Gastroesophageal sphincter (tissue), 4 donors: Measurements from ENCODE around the gene PPP1R14C. TPM values are rescaled to one million over a fixed set of nuclear protein-coding genes. Genes with fewer than 3 reads are reported as not detected.
A peak's percentile ranks its signal among the peaks of the same experiment; 100 is the strongest.

Experiments
- ATAC-seq: fragments of 150-250 bp; one replicate; pipeline ENCODE4 v1.9.1; 2016; ENCODE audit warnings: mild to moderate bottlenecking, moderate library complexity
- H3K27ac ChIP-seq, 4 donors: fragments of 200-600 bp; sonication (generic) in 3 of 4; 1 replicate in 3 of 4; 2 replicates in 1 of 4; pipeline ENCODE4 v1.5.1; 2016 to 2019
- H3K27me3 ChIP-seq: fragments of 200-600 bp; sonication (generic); one replicate; pipeline ENCODE4 v1.5.1; 2019
- H3K36me3 ChIP-seq, 2 donors: fragments of 200-600 bp; sonication (generic); one replicate each; pipeline ENCODE4 v1.5.1; 2019; ENCODE audit warnings: control low read depth in 1 of 2
- H3K4me1 ChIP-seq, 3 donors: fragments of 200-600 bp; sonication (generic); 1 replicate in 2 of 3; 2 replicates in 1 of 3; pipeline ENCODE4 v1.5.1; 2016 to 2019; ENCODE audit warnings: control low read depth in 2 of 3
- H3K4me3 ChIP-seq, 2 donors: fragments of 200-600 bp; sonication (generic); one replicate each; pipeline ENCODE4 v1.5.1; 2019; ENCODE audit warnings: mild to moderate bottlenecking in 1 of 2, moderate library complexity in 1 of 2
- H3K9me3 ChIP-seq, 3 donors: fragments of 200-600 bp; sonication (generic); one replicate each; pipeline ENCODE4 v1.5.1; 2017 to 2019; ENCODE audit warnings: control low read depth in 2 of 3
- EP300 ChIP-seq: sonication (generic); formaldehyde crosslinking; IDR thresholded peaks from one replicate; pipeline ENCODE4 v1.6.1; 2017; ENCODE audit warnings: antibody characterized with exemption, mild to moderate bottlenecking
- POLR2A ChIP-seq, 2 donors: fragments of 450-650 bp; IDR thresholded peaks; one replicate each; pipeline ENCODE4 v1.6.1; 2017; ENCODE audit warnings: antibody characterized with exemption in 2 of 2, mild to moderate bottlenecking in 2 of 2, moderate library complexity in 1 of 2
- POLR2AphosphoS5 ChIP-seq: sonication (generic); formaldehyde crosslinking; IDR thresholded peaks from one replicate; pipeline ENCODE4 v1.6.1; 2017; ENCODE audit warnings: antibody characterized with exemption
- WGBS, 2 donors: methylation state at CpG; one replicate each; pipeline ENCODE4 v1.1.5; 2018; ENCODE audit warnings: low coverage in 1 of 2; 5-methylcytosine and 5-hydroxymethylcytosine counted together
- total RNA-seq, 4 donors: library from RNA; depleted of rRNA; stranded (reverse); fragments of >200 nt; gene quantifications; one replicate each; pipeline ENCODE4 v1.1.0, GENCODE V29; 2016
- TF ChIP-seq, protein P1 (sequence below), 4 experiments: fragments of 200-600 bp in 2 of 4; fragments of 450-650 bp in 2 of 4; sonication (generic) in 1 of 4; IDR thresholded peaks; one replicate each; pipeline ENCODE4 v1.5.1; 2017 to 2019; ENCODE audit warnings: antibody characterized with exemption in 4 of 4, mild to moderate bottlenecking in 2 of 4, moderate library complexity in 2 of 4

PPP1R14C gene
- total RNA-seq, 4 donors from 2014 or later: 0.12 to 1.5 TPM; not detected in 2

DNA sequence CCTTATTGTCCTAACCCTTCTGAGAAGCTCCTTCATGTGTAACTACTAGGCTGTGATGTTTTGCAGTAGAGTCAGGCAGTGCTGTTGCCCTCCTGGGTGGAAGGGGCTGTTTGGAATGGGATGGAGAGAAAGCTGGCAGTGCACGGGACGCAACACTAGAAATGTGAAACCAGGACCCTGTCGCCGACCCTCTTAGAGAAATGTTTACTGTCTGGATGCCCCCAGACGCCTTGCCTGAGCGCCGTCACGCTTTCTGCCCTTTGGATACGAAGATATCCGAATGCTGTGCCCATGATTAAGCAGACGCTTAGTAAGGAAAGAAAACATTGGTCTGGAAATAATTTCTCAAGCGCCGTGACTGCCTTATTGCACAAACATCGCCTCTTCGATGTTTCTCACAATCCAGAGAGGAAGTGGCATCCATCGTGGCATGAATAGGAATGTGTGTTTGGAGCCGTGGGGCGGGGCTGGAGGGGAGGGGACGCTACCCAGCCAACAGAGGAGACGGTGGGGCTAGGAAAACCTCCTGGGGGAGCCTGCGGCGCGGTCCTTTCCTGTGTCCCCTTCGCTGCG, 661 bp upstream of the PPP1R14C start:
- Histone ChIP-seq H3K4me3 (peak overlapping the region in 1 of 2 donors; percentile 50), H3K27me3 (peaks cover 86% of the 10 kb centered on the region), H3K27ac (no peak overlapping the region), H3K36me3 (no peaks in the 10 kb centered on the region), H3K4me1 (peaks cover 0 to 22% (median 13%) of the 10 kb centered on the region in 3 donors), H3K9me3 (no peaks in the 10 kb centered on the region)
- 3 to 11% methylated on average over 6 to 11 of the region's 25 CpGs for WGBS, 2 donors
- TF ChIP-seq POLR2A (IDR thresholded peaks at IDR 0.05) (no peak), POLR2AphosphoS5 (no peak), EP300 (no peak)
- TF ChIP-seq, protein P1, sequence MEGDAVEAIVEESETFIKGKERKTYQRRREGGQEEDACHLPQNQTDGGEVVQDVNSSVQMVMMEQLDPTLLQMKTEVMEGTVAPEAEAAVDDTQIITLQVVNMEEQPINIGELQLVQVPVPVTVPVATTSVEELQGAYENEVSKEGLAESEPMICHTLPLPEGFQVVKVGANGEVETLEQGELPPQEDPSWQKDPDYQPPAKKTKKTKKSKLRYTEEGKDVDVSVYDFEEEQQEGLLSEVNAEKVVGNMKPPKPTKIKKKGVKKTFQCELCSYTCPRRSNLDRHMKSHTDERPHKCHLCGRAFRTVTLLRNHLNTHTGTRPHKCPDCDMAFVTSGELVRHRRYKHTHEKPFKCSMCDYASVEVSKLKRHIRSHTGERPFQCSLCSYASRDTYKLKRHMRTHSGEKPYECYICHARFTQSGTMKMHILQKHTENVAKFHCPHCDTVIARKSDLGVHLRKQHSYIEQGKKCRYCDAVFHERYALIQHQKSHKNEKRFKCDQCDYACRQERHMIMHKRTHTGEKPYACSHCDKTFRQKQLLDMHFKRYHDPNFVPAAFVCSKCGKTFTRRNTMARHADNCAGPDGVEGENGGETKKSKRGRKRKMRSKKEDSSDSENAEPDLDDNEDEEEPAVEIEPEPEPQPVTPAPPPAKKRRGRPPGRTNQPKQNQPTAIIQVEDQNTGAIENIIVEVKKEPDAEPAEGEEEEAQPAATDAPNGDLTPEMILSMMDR (IDR thresholded peaks at IDR 0.05): no peak
- no peak for ATAC-seq

DNA sequence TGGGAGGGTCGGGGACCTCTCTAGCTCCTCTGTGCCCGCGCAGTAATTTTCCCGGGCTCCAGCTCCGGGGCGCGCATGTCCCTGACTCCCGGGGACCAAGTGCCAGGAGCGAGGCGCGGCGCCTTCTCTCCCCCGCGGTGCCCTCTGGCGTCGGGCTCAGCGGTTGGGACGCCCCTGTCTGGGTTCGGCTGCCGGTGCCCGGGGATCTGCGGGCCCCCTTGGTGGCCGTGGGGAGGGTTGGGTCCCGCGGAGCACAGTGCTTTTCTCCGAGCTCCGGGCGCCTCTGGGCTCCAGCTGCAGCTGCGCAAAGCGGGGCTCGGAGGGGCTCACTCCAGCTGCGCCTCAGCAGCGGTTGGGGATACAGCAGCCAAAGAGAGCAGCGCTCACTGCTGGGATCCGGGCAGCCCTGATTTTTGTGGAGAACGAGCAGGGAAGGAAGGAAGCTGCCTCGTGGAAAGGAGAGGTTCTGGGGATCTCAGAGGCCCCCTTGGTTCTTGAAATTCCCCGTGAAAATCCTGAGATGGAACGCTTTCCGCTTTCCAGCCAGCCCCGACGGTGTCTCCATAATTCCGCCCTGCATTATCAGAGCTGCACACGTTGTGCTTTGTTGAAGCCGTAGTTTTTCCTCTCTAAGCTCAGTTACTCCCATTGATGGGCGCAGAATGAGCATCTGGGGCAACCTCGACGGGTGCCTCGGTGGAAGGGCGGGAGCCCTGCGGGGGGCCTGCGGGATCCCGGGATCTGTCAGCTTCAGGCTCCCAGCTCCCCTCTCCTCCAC, 861 bp downstream of the PPP1R14C start:
- Histone ChIP-seq H3K9me3 (no peaks in the 10 kb centered on the region), H3K27me3 (peaks cover 88% of the 10 kb centered on the region), H3K4me3 (peak overlapping the region in 1 of 2 donors; percentile 50), H3K27ac (no peak overlapping the region), H3K36me3 (no peaks in the 10 kb centered on the region), H3K4me1 (peaks cover 0 to 22% (median 13%) of the 10 kb centered on the region in 3 donors)
- TF ChIP-seq POLR2AphosphoS5 (no peak), EP300 (no peak), POLR2A (IDR thresholded peaks at IDR 0.05) (no peak)
- TF ChIP-seq, protein P1 (IDR thresholded peaks at IDR 0.05): no peak
- 0 to 7% methylated on average over 4 to 14 of the region's 53 CpGs for WGBS, 2 donors
- ATAC-seq: no peak

DNA sequence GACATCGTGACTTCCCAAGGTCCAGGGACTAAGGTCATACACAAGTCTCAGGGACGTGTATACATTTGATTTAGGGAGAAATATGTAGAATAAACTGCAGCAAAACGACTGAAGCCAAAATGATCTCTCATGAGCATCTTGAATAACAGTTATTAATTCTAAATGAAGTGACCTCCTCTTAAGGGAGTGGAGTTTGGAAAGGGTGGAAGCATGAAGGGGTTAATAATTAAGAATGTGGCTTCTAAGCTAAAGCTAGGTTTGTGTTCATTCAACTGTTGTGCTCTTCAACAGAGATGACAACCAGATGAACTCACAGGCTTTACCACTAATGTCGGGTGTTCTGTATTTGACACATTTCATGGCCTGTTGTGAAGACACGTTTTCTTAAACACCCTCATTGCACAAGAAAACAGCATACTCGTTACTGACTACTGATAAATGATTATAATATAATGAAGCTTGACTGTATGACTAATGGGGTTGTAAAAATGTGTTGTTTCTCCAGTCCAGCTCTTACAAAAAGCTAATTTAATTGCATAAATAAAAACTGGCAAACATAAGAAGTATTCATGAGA, 1.5 kb downstream of the PPP1R14C start:
- WGBS, 2 donors: 12 to 37% methylated on average over 5 of the region's 6 CpGs
- no peaks in the 10 kb centered on the region for H3K36me3 ChIP-seq
- ATAC-seq: no peak
- no peak overlapping the region for H3K27ac ChIP-seq
- H3K9me3 ChIP-seq: no peaks in the 10 kb centered on the region
- H3K4me3 ChIP-seq: no peak overlapping the region
- H3K27me3 ChIP-seq: peaks cover 94% of the 10 kb centered on the region
- H3K4me1 ChIP-seq: peaks cover 0 to 22% (median 13%) of the 10 kb centered on the region in 3 donors
- TF ChIP-seq POLR2AphosphoS5: no peak
- no peak for TF ChIP-seq POLR2A (IDR thresholded peaks at IDR 0.05)
- TF ChIP-seq EP300: no peak
- TF ChIP-seq, protein P1 (IDR thresholded peaks at IDR 0.05): no peak

DNA sequence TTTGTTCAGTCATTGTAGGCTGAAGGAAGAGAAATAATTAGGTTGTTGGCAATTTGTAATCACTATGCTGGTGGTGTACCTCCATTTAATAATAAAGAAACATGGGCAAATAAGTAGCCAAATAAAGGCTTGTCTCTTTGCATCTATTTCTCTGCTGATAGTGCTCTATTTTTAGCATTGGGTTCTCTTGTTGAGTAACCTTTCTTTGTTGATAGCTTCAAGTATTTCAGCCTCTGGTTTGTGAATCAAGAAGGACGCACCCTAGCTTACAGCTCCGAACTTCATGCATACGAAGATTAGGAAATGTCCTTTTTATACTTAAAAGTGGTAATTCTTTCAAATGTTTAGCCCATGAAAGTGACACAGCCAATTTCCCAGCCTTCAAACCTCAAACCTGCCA, 2.6 kb downstream of the PPP1R14C start:
- peaks cover 97% of the 10 kb centered on the region for H3K27me3 ChIP-seq
- TF ChIP-seq POLR2AphosphoS5 (no peak), EP300 (no peak), POLR2A (IDR thresholded peaks at IDR 0.05) (no peak)
- TF ChIP-seq, protein P1 (IDR thresholded peaks at IDR 0.05): no peak
- no peak overlapping the region for H3K4me3 ChIP-seq
- H3K27ac ChIP-seq: no peak overlapping the region
- WGBS, 2 donors: 67 to 82% methylated on average over 3 of the region's 3 CpGs
- no peak for ATAC-seq
- peaks cover 0 to 22% (median 13%) of the 10 kb centered on the region in 3 donors for H3K4me1 ChIP-seq
- H3K9me3 ChIP-seq: no peaks in the 10 kb centered on the region
- no peaks in the 10 kb centered on the region for H3K36me3 ChIP-seq
